CD8-positive, alpha-beta memory T cell (primary cell): ENCODE measurements around the gene TFF3. TPM values are rescaled to one million over a fixed set of nuclear protein-coding genes. Genes with fewer than 3 reads are reported as not detected.

Experiments
- CTCF ChIA-PET: fragments of 350-600 bp; sonication (Branson Sonifier 250); formaldehyde crosslinking; loops from one replicate; lab custom pipeline; 2021; ENCODE audit warnings: antibody characterized with exemption; lab: Charles Lee
- POLR2A ChIA-PET: fragments of 350-600 bp; sonication (Branson Sonifier 250); formaldehyde crosslinking; loops from one replicate; lab custom pipeline; 2021; ENCODE audit warnings: antibody characterized with exemption; lab: Charles Lee
- DNase-seq, 5 donors: peaks; one replicate each; pipeline versions ENCODE4 v3.0.0 to v3.0.0-alpha.2; 2020 to 2022; ENCODE audit warnings: mixed read lengths in 1 of 5
- H3K27ac ChIP-seq: one replicate; pipeline ENCODE4 v1.7.0; 2013; ENCODE audit warnings: low read depth, mild to moderate bottlenecking, low read length, moderate library complexity
- H3K27me3 ChIP-seq: 2 replicates; pipeline ENCODE4 v1.7.0; 2013; ENCODE audit warnings: low read length, mild to moderate bottlenecking; ENCODE audit not compliant: insufficient read depth, poor library complexity, severe bottlenecking
- H3K36me3 ChIP-seq: 2 replicates; pipeline ENCODE4 v1.7.0; 2013; ENCODE audit warnings: mild to moderate bottlenecking, low read length, moderate library complexity; ENCODE audit not compliant: insufficient read depth
- H3K4me1 ChIP-seq: 2 replicates; pipeline ENCODE4 v1.7.0; 2013; ENCODE audit warnings: mild to moderate bottlenecking, low read length, moderate library complexity; ENCODE audit not compliant: insufficient read depth
- H3K4me3 ChIP-seq: 2 replicates; pipeline ENCODE4 v1.7.0; 2013; ENCODE audit warnings: mild to moderate bottlenecking, low read length
- H3K9me3 ChIP-seq: 2 replicates; pipeline ENCODE4 v1.7.0; 2013; ENCODE audit warnings: mild to moderate bottlenecking, low read length
- H3K27ac Mint-ChIP-seq, 8 donors: one replicate each; pipeline ENCODE4 v1.8.0; 2020 to 2021; ENCODE audit warnings: mixed read lengths in 8 of 8, mild to moderate bottlenecking in 6 of 8, inconsistent platforms in 3 of 8, moderate library complexity in 3 of 8
- H3K27me3 Mint-ChIP-seq, 2 donors: one replicate each; pipeline ENCODE4 v1.8.0; 2020 to 2021; ENCODE audit warnings: mixed read lengths in 2 of 2, mild to moderate bottlenecking in 1 of 2, moderate library complexity in 1 of 2
- H3K36me3 Mint-ChIP-seq, 3 donors: one replicate each; pipeline ENCODE4 v1.8.0; 2020 to 2021; ENCODE audit warnings: mixed read lengths in 3 of 3, inconsistent platforms in 1 of 3, mild to moderate bottlenecking in 1 of 3
- H3K4me1 Mint-ChIP-seq, 3 donors: one replicate each; pipeline ENCODE4 v1.8.0; 2020 to 2021; ENCODE audit warnings: mixed read lengths in 3 of 3, inconsistent platforms in 1 of 3, mild to moderate bottlenecking in 1 of 3
- H3K4me3 Mint-ChIP-seq, 7 donors: one replicate each; pipeline ENCODE4 v1.8.0; 2020 to 2021; ENCODE audit warnings: mixed read lengths in 7 of 7, mild to moderate bottlenecking in 6 of 7, moderate library complexity in 4 of 7, inconsistent platforms in 2 of 7
- H3K9me3 Mint-ChIP-seq, 5 donors: one replicate each; pipeline ENCODE4 v1.8.0; 2020 to 2022; ENCODE audit warnings: mixed read lengths in 5 of 5, mild to moderate bottlenecking in 3 of 5, moderate library complexity in 2 of 5, inconsistent platforms in 1 of 5
- polyA plus RNA-seq: library from polyadenylated mRNA; unstranded; fragments of 300-500 nt; fragmentation: Illumina TruSeq; gene quantifications from one replicate; pipeline ENCODE4 v1.2.3, GENCODE V29; 2021
- total RNA-seq, 2 experiments: library from RNA; stranded (reverse); gene quantifications; one replicate each; pipeline ENCODE4 v1.2.3, GENCODE V29; 2021

Gene TFF3
- total and polyA plus RNA-seq, 3 experiments from 2014 or later = not detected

DNA sequence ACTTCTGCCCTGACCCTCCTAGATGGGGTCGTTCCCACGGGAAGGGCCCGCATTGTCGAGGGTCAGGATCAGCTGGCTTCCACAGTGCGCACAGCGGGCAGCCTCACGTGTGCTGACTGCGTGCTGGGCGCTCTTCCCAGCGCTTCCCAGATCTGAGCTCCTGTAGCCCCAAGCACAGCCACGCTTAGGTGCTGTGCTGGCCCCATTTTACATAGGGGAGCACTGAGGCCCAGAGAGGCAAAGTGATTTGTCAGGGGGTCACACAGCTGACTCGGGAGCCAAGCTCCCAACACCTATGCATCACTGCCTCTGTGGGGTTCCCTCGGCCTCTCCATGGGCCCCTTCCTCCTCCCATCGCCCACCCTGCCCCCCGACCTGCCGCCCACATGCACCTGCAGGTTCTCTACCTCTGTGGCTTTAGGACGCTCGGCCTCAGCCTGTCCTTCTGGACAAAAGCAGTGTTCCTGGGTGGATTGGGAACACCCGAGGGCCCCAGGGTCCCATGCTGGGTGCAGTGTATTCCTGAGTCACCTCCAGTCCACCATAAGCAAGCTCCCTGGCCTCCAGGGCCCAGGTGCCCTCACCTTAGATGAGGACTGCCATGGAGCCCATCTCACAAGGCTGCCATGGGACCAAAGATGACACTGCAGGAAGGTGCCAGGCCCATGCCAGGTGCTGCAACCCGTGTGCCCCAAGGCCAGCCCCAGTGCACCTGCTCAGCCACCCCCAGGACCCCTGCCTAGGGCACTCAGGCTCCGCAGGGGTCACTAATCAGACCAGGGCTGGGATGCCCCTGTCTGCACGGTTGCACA lies 23.3 kb downstream of the TFF3 start:
- POLR2A ChIA-PET = no interaction called here
- H3K9me3 Mint-ChIP-seq = no peaks in the 10 kb centered on the region
- H3K36me3 ChIP-seq = peaks cover 7% of the 10 kb centered on the region

DNA sequence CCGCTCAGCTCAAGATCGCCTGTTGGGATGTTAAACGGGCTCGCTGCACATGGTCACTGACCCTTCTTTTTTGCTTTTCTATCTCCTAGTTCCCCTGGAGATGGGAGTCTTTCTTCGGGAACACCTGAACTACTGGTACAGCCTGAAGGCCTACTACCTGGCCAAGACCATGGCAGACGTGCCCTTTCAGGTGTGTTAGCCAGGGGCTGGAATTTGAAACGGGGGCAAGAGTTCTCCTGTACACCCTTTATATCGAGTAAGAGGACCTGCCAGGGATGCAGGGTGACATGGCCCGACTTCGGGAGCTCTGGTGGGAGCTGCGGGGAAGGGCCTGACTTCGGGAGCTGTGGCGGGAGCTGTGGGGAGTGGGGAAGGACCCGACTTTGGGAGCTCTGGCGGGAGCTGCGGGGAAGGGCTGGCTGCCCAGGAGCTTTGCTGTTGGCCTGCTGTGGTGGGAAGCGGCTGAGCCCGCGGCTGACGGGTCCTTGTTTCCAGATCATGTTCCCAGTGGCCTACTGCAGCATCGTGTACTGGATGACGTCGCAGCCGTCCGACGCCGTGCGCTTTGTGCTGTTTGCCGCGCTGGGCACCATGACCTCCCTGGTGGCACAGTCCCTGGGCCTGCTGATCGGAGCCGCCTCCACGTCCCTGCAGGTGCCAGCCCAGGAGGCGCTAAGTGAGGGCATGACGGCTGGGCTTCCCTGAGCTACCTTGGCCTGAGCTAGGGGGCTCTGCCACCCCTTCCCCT lies 24.0 kb downstream of the TFF3 start:
- H3K27me3 ChIP-seq = no peaks in the 10 kb centered on the region
- POLR2A ChIA-PET = interaction anchor here (0.6 kb wide), 1 partner anchor 62 kb away, joined by 3 read pairs; no protein-coding TSS in a partner anchor
- Mint-ChIP-seq H3K4me3 (no peak overlapping the region), H3K36me3 (peaks cover 26 to 70% (median 30%) of the 10 kb centered on the region in 3 donors), H3K27ac (no peak overlapping the region), H3K27me3 (peaks cover 0 to 1% of the 10 kb centered on the region in 2 donors), H3K4me1 (no peaks in the 10 kb centered on the region), H3K9me3 (no peaks in the 10 kb centered on the region)
- no peak overlapping the region for H3K4me3 ChIP-seq
- no peak overlapping the region for H3K27ac ChIP-seq
- H3K36me3 ChIP-seq = peaks cover 7% of the 10 kb centered on the region
- CTCF ChIA-PET = interaction anchor here (1.5 kb wide), 1 partner anchor 49 kb away, joined by 3 read pairs; no protein-coding TSS in a partner anchor
- no peaks in the 10 kb centered on the region for H3K9me3 ChIP-seq
- H3K4me1 ChIP-seq = no peaks in the 10 kb centered on the region
- no peak for DNase-seq

More for the DNA sequence above, 23.3 kb downstream of the TFF3 start:
- peaks cover 18 to 69% (median 22%) of the 10 kb centered on the region in 3 donors for H3K36me3 Mint-ChIP-seq
- H3K4me1 Mint-ChIP-seq = no peaks in the 10 kb centered on the region
- no peak overlapping the region for H3K27ac Mint-ChIP-seq
- no peaks in the 10 kb centered on the region for H3K27me3 ChIP-seq
- H3K27ac ChIP-seq = no peak overlapping the region
- no peaks in the 10 kb centered on the region for H3K4me1 ChIP-seq
- no peaks in the 10 kb centered on the region for H3K9me3 ChIP-seq
- no peak overlapping the region for H3K4me3 Mint-ChIP-seq
- CTCF ChIA-PET = interaction anchor here (1.5 kb wide), 1 partner anchor 48 kb away, joined by 3 read pairs; no protein-coding TSS in a partner anchor
- no peak overlapping the region for H3K4me3 ChIP-seq
- no peak for DNase-seq
- peaks cover 0 to 1% of the 10 kb centered on the region in 2 donors for H3K27me3 Mint-ChIP-seq

DNA sequence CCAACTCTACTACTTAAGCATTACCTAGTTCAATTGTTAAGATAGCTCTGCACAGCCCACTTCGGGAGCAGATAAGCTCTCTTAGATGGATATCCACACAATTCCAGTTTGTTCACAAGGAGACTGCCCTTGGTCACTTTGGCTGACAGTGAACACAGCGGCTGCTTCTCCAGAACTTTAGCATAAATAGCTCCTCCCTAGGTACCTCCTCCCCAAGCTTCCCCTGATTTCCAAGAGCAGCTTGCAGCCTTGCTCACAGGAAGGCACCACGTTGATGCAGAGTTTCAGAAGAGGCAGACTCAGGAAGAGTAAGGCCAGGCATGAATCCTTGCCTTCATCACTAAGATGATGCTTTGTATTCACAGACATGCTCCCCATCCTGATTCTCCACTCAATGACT lies 24.7 kb downstream of the TFF3 start:
- Histone ChIP-seq H3K36me3 (peaks cover 7% of the 10 kb centered on the region), H3K27me3 (no peaks in the 10 kb centered on the region), H3K4me1 (no peaks in the 10 kb centered on the region), H3K4me3 (no peak overlapping the region), H3K9me3 (no peaks in the 10 kb centered on the region), H3K27ac (no peak overlapping the region)
- peaks cover 0 to 1% of the 10 kb centered on the region in 2 donors for H3K27me3 Mint-ChIP-seq
- H3K36me3 Mint-ChIP-seq = peaks cover 23 to 70% (median 28%) of the 10 kb centered on the region in 3 donors
- DNase-seq = no peak
- H3K4me1 Mint-ChIP-seq = no peaks in the 10 kb centered on the region
- peak overlapping the region in 3 of 8 donors; percentile 2 to 33 (median 9) for H3K27ac Mint-ChIP-seq
- no peaks in the 10 kb centered on the region for H3K9me3 Mint-ChIP-seq
- no peak overlapping the region for H3K4me3 Mint-ChIP-seq
- POLR2A ChIA-PET = interaction anchor here (0.6 kb wide), 1 partner anchor 62 kb away, joined by 3 read pairs; no protein-coding TSS in a partner anchor
- CTCF ChIA-PET = interaction anchor here (1.5 kb wide), 1 partner anchor 50 kb away, joined by 3 read pairs; no protein-coding TSS in a partner anchor

DNA sequence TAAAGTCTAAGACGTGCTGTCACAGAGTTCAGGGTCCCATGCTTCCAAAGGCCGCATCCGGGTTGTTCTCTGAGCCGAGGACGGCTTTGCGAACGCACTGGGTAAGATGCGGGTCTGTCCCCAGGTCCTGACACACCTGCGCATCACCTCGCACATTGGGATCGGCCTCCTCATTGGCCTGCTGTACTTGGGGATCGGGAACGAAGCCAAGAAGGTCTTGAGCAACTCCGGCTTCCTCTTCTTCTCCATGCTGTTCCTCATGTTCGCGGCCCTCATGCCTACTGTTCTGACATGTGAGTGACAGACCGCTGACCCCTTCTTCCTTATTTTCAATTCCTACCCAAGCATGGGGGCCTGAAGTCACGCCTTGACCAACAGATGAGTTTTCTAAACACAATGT lies 25.3 kb downstream of the TFF3 start:
- H3K9me3 ChIP-seq = no peaks in the 10 kb centered on the region
- no peak for DNase-seq
- H3K4me1 Mint-ChIP-seq = no peaks in the 10 kb centered on the region
- H3K9me3 Mint-ChIP-seq = no peaks in the 10 kb centered on the region
- H3K4me3 Mint-ChIP-seq = no peak overlapping the region
- no peak overlapping the region for H3K4me3 ChIP-seq
- peaks cover 7% of the 10 kb centered on the region for H3K36me3 ChIP-seq
- no peaks in the 10 kb centered on the region for H3K27me3 ChIP-seq
- ChIA-PET CTCF (no interaction called here), POLR2A (no interaction called here)
- H3K27me3 Mint-ChIP-seq = peaks cover 0 to 1% of the 10 kb centered on the region in 2 donors
- peak overlapping the region in 2 of 8 donors; percentile 9 to 29 for H3K27ac Mint-ChIP-seq
- no peak overlapping the region for H3K27ac ChIP-seq
- peaks cover 20 to 72% (median 25%) of the 10 kb centered on the region in 3 donors for H3K36me3 Mint-ChIP-seq
- no peaks in the 10 kb centered on the region for H3K4me1 ChIP-seq

DNA sequence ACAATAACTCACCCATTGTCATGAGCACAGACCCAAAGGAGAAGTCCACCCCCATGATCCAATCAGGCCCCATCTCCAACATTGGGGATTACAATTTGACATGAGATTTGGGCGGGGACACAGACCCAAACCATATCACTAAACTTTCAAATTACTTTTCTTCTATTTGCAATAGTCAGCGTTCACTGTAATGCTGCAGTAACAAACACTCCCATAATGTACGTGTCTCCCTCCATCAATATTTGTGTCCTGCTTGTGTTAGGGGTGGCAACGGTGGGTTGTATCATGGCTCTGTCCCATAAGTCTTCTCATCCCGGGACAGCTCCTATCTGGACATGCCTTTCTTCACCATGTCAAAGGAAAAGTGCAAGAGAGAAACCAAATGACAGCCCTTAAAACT lies 26.2 kb downstream of the TFF3 start:
- Histone ChIP-seq H3K4me1 (no peaks in the 10 kb centered on the region), H3K4me3 (no peak overlapping the region), H3K36me3 (peaks cover 7% of the 10 kb centered on the region), H3K9me3 (no peaks in the 10 kb centered on the region), H3K27ac (no peak overlapping the region), H3K27me3 (no peaks in the 10 kb centered on the region)
- H3K4me3 Mint-ChIP-seq = no peak overlapping the region
- ChIA-PET POLR2A (no interaction called here), CTCF (no interaction called here)
- H3K36me3 Mint-ChIP-seq = peaks cover 20 to 81% (median 21%) of the 10 kb centered on the region in 3 donors
- no peaks in the 10 kb centered on the region for H3K9me3 Mint-ChIP-seq
- H3K27me3 Mint-ChIP-seq = peaks cover 0 to 1% of the 10 kb centered on the region in 2 donors
- DNase-seq = no peak
- peak overlapping the region in 3 of 8 donors; percentile 10 to 78 (median 49) for H3K27ac Mint-ChIP-seq
- H3K4me1 Mint-ChIP-seq = no peaks in the 10 kb centered on the region

DNA sequence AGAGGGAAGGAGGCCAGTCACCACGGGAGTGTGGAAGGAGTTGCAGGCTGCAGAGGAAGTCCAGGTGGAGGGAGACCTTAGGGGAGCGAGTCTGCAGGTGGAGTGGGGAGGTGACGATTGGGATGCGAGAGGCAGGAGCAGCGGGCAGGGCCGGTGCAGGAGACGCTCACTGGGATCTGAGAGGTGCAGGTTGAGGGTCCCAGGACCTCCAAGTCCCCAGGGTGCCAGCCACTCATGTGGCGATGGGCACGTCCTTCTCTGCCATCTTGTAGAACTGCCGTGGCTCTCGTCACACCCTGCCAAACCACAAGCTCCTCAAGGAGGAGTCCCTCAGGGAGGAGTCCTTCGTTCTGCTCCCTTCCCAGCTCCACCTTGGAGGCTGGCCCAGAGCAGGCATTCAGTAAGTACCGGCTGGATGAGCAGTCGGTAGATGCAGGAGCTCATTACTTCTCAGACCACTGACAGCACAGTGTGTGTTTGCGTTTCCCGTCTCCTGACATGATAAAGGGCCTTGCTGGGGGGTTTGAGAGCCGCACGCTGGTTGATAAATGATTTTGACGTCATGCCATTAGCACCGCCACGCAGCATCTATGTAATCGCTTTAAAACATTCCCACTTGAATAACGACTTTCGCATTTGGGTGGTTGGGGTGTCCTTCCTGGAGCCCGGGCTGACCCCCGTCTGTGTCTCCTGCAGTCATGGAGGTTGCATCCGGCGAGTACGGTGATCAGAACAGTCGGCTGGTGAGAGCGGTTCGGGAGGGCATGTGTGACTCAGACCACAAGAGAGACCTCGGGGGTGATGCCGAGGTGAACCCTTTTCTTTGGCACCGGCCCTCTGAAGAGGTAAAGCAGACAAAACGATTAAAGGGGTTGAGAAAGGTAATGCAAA lies 27.8 kb downstream of the TFF3 start:
- peaks cover 0 to 1% of the 10 kb centered on the region in 2 donors for H3K27me3 Mint-ChIP-seq
- CTCF ChIA-PET = no interaction called here
- DNase-seq = no peak
- H3K27ac ChIP-seq = no peak overlapping the region
- H3K36me3 ChIP-seq = no peaks in the 10 kb centered on the region
- H3K9me3 ChIP-seq = no peaks in the 10 kb centered on the region
- POLR2A ChIA-PET = no interaction called here
- H3K9me3 Mint-ChIP-seq = no peaks in the 10 kb centered on the region
- no peaks in the 10 kb centered on the region for H3K4me1 Mint-ChIP-seq
- no peaks in the 10 kb centered on the region for H3K27me3 ChIP-seq
- peak overlapping the region in 1 of 8 donors; percentile 13 for H3K27ac Mint-ChIP-seq
- H3K4me1 ChIP-seq = no peaks in the 10 kb centered on the region
- peaks cover 20 to 91% (median 21%) of the 10 kb centered on the region in 3 donors for H3K36me3 Mint-ChIP-seq
- H3K4me3 ChIP-seq = no peak overlapping the region
- H3K4me3 Mint-ChIP-seq = peak overlapping the region in 1 of 7 donors; percentile 78

DNA sequence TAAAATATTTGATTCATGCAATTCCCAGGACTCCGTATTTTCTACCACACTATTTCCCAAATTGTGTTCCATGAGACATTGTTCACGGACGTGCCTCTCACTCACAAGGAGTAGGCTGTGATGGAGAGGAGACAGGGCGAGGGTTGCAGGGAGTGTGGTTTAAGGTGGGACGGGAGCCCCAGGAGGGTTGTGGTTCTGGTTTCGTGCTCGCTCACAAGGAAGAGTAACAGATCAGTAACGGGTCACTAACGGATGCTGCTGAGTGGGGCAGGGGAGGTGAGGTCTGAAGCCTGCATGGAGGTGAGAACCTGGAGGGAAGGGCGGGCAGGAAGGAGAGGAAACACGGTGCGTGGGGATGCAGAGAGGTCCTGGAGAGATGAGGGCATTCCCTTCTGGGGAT lies 28.8 kb downstream of the TFF3 start:
- Histone ChIP-seq H3K9me3 (no peaks in the 10 kb centered on the region), H3K4me3 (no peak overlapping the region), H3K27ac (no peak overlapping the region), H3K36me3 (no peaks in the 10 kb centered on the region), H3K4me1 (no peaks in the 10 kb centered on the region), H3K27me3 (no peaks in the 10 kb centered on the region)
- CTCF ChIA-PET = interaction anchor here (1.2 kb wide), 1 partner anchor 28 kb away, joined by 5 read pairs; no protein-coding TSS in a partner anchor
- Mint-ChIP-seq H3K4me1 (no peaks in the 10 kb centered on the region), H3K27ac (no peak overlapping the region), H3K4me3 (no peak overlapping the region), H3K36me3 (peaks cover 20 to 92% (median 21%) of the 10 kb centered on the region in 3 donors), H3K27me3 (peaks cover 0 to 1% of the 10 kb centered on the region in 2 donors), H3K9me3 (no peaks in the 10 kb centered on the region)
- POLR2A ChIA-PET = no interaction called here
- DNase-seq = no peak
